A549 (cell line): ENCODE data around the gene SBNO2. TPM values are rescaled to one million over a fixed set of nuclear protein-coding genes. Genes with fewer than 3 reads are reported as not detected.

Source experiments
- ATAC-seq, 2 experiments: fragments of 200-7000 bp in 1 of 2; fragments of >200 bp in 1 of 2; cut with Nextera tagmentation in 1 of 2; cut with Tn5 transposase in 1 of 2; 3 replicates each; pipeline versions ENCODE4 v1.8.0 to v1.9.1; 2018 to 2020; ENCODE audit warnings: mild to moderate bottlenecking in 1 of 2, moderate library complexity in 1 of 2
- CTCF ChIA-PET: fragments of 300-600 bp; sonication (Branson Sonifier 250); formaldehyde crosslinking; extraction: SDS; loops from one replicate; lab custom pipeline; 2021; ENCODE audit warnings: antibody characterized with exemption, inconsistent platforms; lab: Yijun Ruan, JAX
- POLR2A ChIA-PET: fragments of 350-600 bp; formaldehyde crosslinking; extraction: SDS; loops from one replicate; lab custom pipeline; 2021; ENCODE audit warnings: antibody characterized with exemption, inconsistent platforms; lab: Yijun Ruan, JAX
- DNase-seq, 2 experiments: peaks; one replicate each; pipeline versions ENCODE4 v3.0.0 to v3.0.0-alpha.2; 2011 to 2016; ENCODE audit warnings: low read depth in 1 of 2, low spot score in 1 of 2
- FAIRE-seq: peaks from 2 replicates; lab custom pipeline; 2011; peaks lifted over from hg19 to GRCh38; lab: Jason Lieb, UNC
- H3K27ac ChIP-seq, 2 experiments: fragments of >200 bp; sonication (Bioruptor Twin); formaldehyde crosslinking; 3 replicates each; pipeline ENCODE4 v1.5.1; 2016 to 2017
- H3K4me1 ChIP-seq: fragments of >200 bp; sonication (Bioruptor Twin); formaldehyde crosslinking; 3 replicates; pipeline ENCODE4 v1.6.1; 2016
- H3K4me2 ChIP-seq: fragments of >200 bp; sonication (Bioruptor Twin); formaldehyde crosslinking; 3 replicates; pipeline ENCODE4 v1.6.1; 2016
- H3K4me3 ChIP-seq: fragments of >200 bp; sonication (Bioruptor Twin); formaldehyde crosslinking; 3 replicates; pipeline ENCODE4 v1.5.1; 2016
- H3K9me3 ChIP-seq: fragments of >200 bp; sonication (Bioruptor Twin); formaldehyde crosslinking; 3 replicates; pipeline ENCODE4 v1.6.1; 2016
- BHLHE40 ChIP-seq: IDR thresholded peaks from 2 replicates; pipeline ENCODE4 v1.6.1; 2012; ENCODE audit warnings: low read depth, low read length, inconsistent platforms
- CBX2 ChIP-seq: fragments of 200-600 bp; sonication (generic); IDR thresholded peaks from 2 replicates; pipeline ENCODE4 v1.6.1; 2016; ENCODE audit warnings: low read depth, mild to moderate bottlenecking, borderline replicate concordance
- CBX8 ChIP-seq: fragments of 200-600 bp; sonication (generic); IDR thresholded peaks from 2 replicates; pipeline ENCODE4 v1.6.1; 2016
- CHD2 ChIP-seq: fragments of 150-350 bp; IDR thresholded peaks from 2 replicates; pipeline ENCODE4 v1.6.1; 2014; ENCODE audit warnings: low read length; ENCODE audit not compliant: partially characterized antibody
- CHD4 ChIP-seq: fragments of 200-600 bp; sonication (generic); IDR thresholded peaks from 2 replicates; pipeline ENCODE4 v1.6.1; 2016; ENCODE audit warnings: antibody characterized with exemption, mild to moderate bottlenecking, borderline replicate concordance
- EHMT2 ChIP-seq: fragments of 200-600 bp; sonication (generic); IDR thresholded peaks from 2 replicates; pipeline ENCODE4 v1.6.1; 2016; ENCODE audit warnings: antibody characterized with exemption, low read depth, mild to moderate bottlenecking, moderate library complexity
- HOXB13 ChIP-seq: fragments of 250-450 bp; sonication (Bioruptor Pico); IDR thresholded peaks from 2 replicates; pipeline ENCODE4 v1.5.0; 2020; ENCODE audit warnings: low read depth, mild to moderate bottlenecking, moderate library complexity
- JUNB ChIP-seq: fragments of >200 bp; sonication (Bioruptor Twin); formaldehyde crosslinking; IDR thresholded peaks from 2 replicates; pipeline ENCODE4 v1.6.1; 2016
- NPAS2 ChIP-seq: fragments of 250-450 bp; sonication (Bioruptor Pico); IDR thresholded peaks from 2 replicates; pipeline ENCODE4 v1.8.0; 2022; ENCODE audit warnings: mild to moderate bottlenecking, moderate library complexity, borderline replicate concordance
- NR3C1 ChIP-seq: fragments of >200 bp; sonication (Bioruptor Twin); formaldehyde crosslinking; IDR thresholded peaks from 3 replicates; pipeline ENCODE4 v1.6.1; 2017
- PHF8 ChIP-seq: fragments of 200-600 bp; sonication (generic); IDR thresholded peaks from 2 replicates; pipeline ENCODE4 v1.6.1; 2016; ENCODE audit warnings: low read depth, mild to moderate bottlenecking, antibody characterized with exemption, moderate library complexity, borderline replicate concordance
- POLR2AphosphoS2 ChIP-seq: conservative IDR thresholded peaks from 2 replicates; pipeline ENCODE4 v1.6.1; 2012; ENCODE audit warnings: low read length, improper control_type of control experiment, inconsistent platforms
- RARB ChIP-seq: fragments of 250-450 bp; sonication (Bioruptor Pico); IDR thresholded peaks from 2 replicates; pipeline ENCODE4 v1.8.0; 2021; ENCODE audit warnings: mild to moderate bottlenecking, moderate library complexity
- REST ChIP-seq: fragments of 200-600 bp; sonication (generic); IDR thresholded peaks from 2 replicates; pipeline ENCODE4 v1.6.1; 2016; ENCODE audit warnings: antibody characterized with exemption, mild to moderate bottlenecking, moderate library complexity
- RNF2 ChIP-seq: fragments of 200-600 bp; sonication (generic); IDR thresholded peaks from 2 replicates; pipeline ENCODE4 v1.6.1; 2016; ENCODE audit warnings: low read depth, mild to moderate bottlenecking, antibody characterized with exemption, moderate library complexity, borderline replicate concordance
- TP53 ChIP-seq: fragments of 250-450 bp; sonication (Bioruptor Pico); IDR thresholded peaks from 2 replicates; pipeline ENCODE4 v1.5.0; 2021; ENCODE audit warnings: mild to moderate bottlenecking, moderate library complexity
- USF2 ChIP-seq: fragments of 450-650 bp; IDR thresholded peaks from 2 replicates; pipeline ENCODE4 v1.6.1; 2014; ENCODE audit warnings: antibody characterized with exemption
- ZC3H11A ChIP-seq: fragments of 450-650 bp; IDR thresholded peaks from 2 replicates; pipeline ENCODE4 v1.6.1; 2014; ENCODE audit warnings: antibody characterized with exemption, mild to moderate bottlenecking
- WGBS: methylation state at CpG from one replicate; pipeline ENCODE4 v1.1.6; 2017; ENCODE audit errors: missing lambda C conversion rate; 5-methylcytosine and 5-hydroxymethylcytosine counted together
- polyA plus RNA-seq, 4 experiments: library from polyadenylated mRNA; depleted of rRNA in 3 of 4; stranded (reverse); fragments of >200 nt; fragmentation: RNase III in 1 of 4; extraction: RNeasy Plus Mini Kit Qiagen cat#74134 plus additional on column Dnase treatment in 1 of 4; gene quantifications; 2 replicates in 3 of 4; 3 replicates in 1 of 4; pipeline ENCODE4 v1.2.3, GENCODE V29; 2011 to 2017
- TF ChIP-seq, protein P1 (sequence below): IDR thresholded peaks from 2 replicates; pipeline ENCODE4 v1.6.1; 2012

SBNO2 gene
- polyA plus RNA-seq, 2 of the 4 experiments (the other 2 are of a cell fraction), result 6.8 to 27.0 TPM

GRCh38 chr19:1136621-1137317, 37.3 kb downstream of the SBNO2 start:
- Histone ChIP-seq H3K4me3 (no peak overlapping the region), H3K27ac (0 out of 6 replicates have a peak overlapping the region, but pooled peaks of 1 of the 2 experiments have one; percentile 27), H3K4me2 (no peak overlapping the region)
- CTCF ChIA-PET, result interaction anchor here (1.1 kb wide), 1 partner anchor 58 kb away, joined by 3 read pairs; no protein-coding TSS in a partner anchor
- WGBS, result 78% methylated on average over 12 of the region's 25 CpGs
- POLR2A ChIA-PET, result interaction anchor here (0.6 kb wide), 1 partner anchor 42 kb away, joined by 5 read pairs; no protein-coding TSS in a partner anchor
- no peak for DNase-seq
- no peak for ATAC-seq
- TF ChIP-seq TP53 (CRISPR knock-in tag) (no peak), ZC3H11A (no peak), CBX2 (no peak), NR3C1 (no peak), CBX8 (no peak), HOXB13 (CRISPR knock-in tag) (no peak), CHD2 (no peak), JUNB (no peak), EHMT2 (no peak), CHD4 (no peak)
- TF ChIP-seq, all 56 proteins: peak for 0
- Histone ChIP-seq H3K9me3 (no peaks in the 10 kb centered on the region), H3K4me1 (peaks cover 16% of the 10 kb centered on the region)
- no peak for FAIRE-seq

- peaks cover 21% of the 10 kb centered on the region for H3K4me1 ChIP-seq
- ChIA-PET POLR2A (interaction anchor here (0.6 kb wide), 1 partner anchor 42 kb away, joined by 5 read pairs; no protein-coding TSS in a partner anchor), CTCF (interaction anchor here (0.9 to 1.1 kb wide), 2 partner anchors 15 to 59 kb away, joined by 3 read pairs; no protein-coding TSS in a partner anchor)
- H3K4me2 ChIP-seq, result no peak overlapping the region
- no peak for ATAC-seq
- FAIRE-seq, result no peak
- peak overlapping the region in 1 of 2 experiments; percentile 27; a peak in 1 of 6 replicates for H3K27ac ChIP-seq
- H3K4me3 ChIP-seq, result no peak overlapping the region
- WGBS, result 51% methylated on average over 2 of the region's 12 CpGs
- no peaks in the 10 kb centered on the region for H3K9me3 ChIP-seq
- no peak for DNase-seq
- TF ChIP-seq RARB (CRISPR knock-in tag) (no peak), NPAS2 (CRISPR knock-in tag) (no peak), REST (no peak), NR3C1 (no peak), POLR2AphosphoS2 (no peak), PHF8 (no peak), USF2 (no peak), RNF2 (no peak), CHD4 (no peak), TP53 (CRISPR knock-in tag) (no peak), BHLHE40 (no peak)
- TF ChIP-seq, protein P1, sequence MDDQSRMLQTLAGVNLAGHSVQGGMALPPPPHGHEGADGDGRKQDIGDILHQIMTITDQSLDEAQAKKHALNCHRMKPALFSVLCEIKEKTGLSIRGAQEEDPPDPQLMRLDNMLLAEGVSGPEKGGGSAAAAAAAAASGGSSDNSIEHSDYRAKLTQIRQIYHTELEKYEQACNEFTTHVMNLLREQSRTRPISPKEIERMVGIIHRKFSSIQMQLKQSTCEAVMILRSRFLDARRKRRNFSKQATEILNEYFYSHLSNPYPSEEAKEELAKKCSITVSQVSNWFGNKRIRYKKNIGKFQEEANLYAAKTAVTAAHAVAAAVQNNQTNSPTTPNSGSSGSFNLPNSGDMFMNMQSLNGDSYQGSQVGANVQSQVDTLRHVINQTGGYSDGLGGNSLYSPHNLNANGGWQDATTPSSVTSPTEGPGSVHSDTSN, result no peak
Observed at GRCh38 chr19:1136201-1136600, 37.9 kb downstream of the SBNO2 start.
